SK-N-SH treated with all-trans-retinoic acid at 6 μM for 48 hours (cell line): ENCODE measurements around the gene UBE3C.

ENCODE experiments used
- ATAC-seq: fragments of 200-7000 bp; cut with Tn5 transposase; 3 replicates; pipeline ENCODE4 v1.9.1; 2020; ENCODE audit warnings: mild to moderate bottlenecking, moderate library complexity
- ARNTL ChIP-seq: fragments of 450-650 bp; formaldehyde crosslinking; IDR thresholded peaks from 2 replicates; pipeline ENCODE4 v1.5.0; 2020; ENCODE audit warnings: low read depth, mild to moderate bottlenecking, moderate library complexity, borderline replicate concordance
- BACH2 ChIP-seq: fragments of 250-450 bp; sonication (Bioruptor Pico); IDR thresholded peaks from 2 replicates; pipeline ENCODE4 v1.9.0; 2021; ENCODE audit warnings: mild to moderate bottlenecking, borderline replicate concordance
- CREB5 ChIP-seq: fragments of 250-450 bp; sonication (Bioruptor Pico); IDR thresholded peaks from 2 replicates; pipeline ENCODE4 v1.5.1; 2020; ENCODE audit warnings: low read depth, mild to moderate bottlenecking, moderate library complexity
- ESRRG ChIP-seq: fragments of 250-450 bp; sonication (Bioruptor Pico); IDR thresholded peaks from 2 replicates; pipeline ENCODE4 v1.6.1; 2021; ENCODE audit warnings: mild to moderate bottlenecking
- GLIS3 ChIP-seq: fragments of 250-450 bp; sonication (Bioruptor Pico); IDR thresholded peaks from 2 replicates; pipeline ENCODE4 v1.5.0; 2020; ENCODE audit warnings: mild to moderate bottlenecking, moderate library complexity
- OSR1 ChIP-seq: fragments of 250-450 bp; sonication (Bioruptor Pico); IDR thresholded peaks from 2 replicates; pipeline ENCODE4 v1.8.0; 2022; ENCODE audit warnings: moderate library complexity, mild to moderate bottlenecking, inconsistent platforms
- PATZ1 ChIP-seq: fragments of 250-450 bp; sonication (Bioruptor Pico); IDR thresholded peaks from 2 replicates; pipeline ENCODE4 v1.8.0; 2020; ENCODE audit warnings: mild to moderate bottlenecking, moderate library complexity, borderline replicate concordance
- POU6F1 ChIP-seq: fragments of 250-450 bp; sonication (Bioruptor Pico); IDR thresholded peaks from 2 replicates; pipeline ENCODE4 v1.8.0; 2021; ENCODE audit warnings: low read depth, mild to moderate bottlenecking, moderate library complexity, borderline replicate concordance
- PPARA ChIP-seq: fragments of 250-450 bp; sonication (Bioruptor Pico); IDR thresholded peaks from 2 replicates; pipeline ENCODE4 v1.5.0; 2020; ENCODE audit warnings: mild to moderate bottlenecking, borderline replicate concordance
- RARB ChIP-seq: fragments of 250-450 bp; sonication (Bioruptor Pico); IDR thresholded peaks from 2 replicates; pipeline ENCODE4 v1.8.0; 2021; ENCODE audit warnings: mild to moderate bottlenecking, moderate library complexity
- TCF4 ChIP-seq: fragments of 250-450 bp; sonication (Bioruptor Pico); IDR thresholded peaks from 2 replicates; pipeline ENCODE4 v1.8.0; 2021; ENCODE audit warnings: mild to moderate bottlenecking, moderate library complexity, borderline replicate concordance
- TOX ChIP-seq: fragments of 250-450 bp; sonication (Bioruptor Pico); IDR thresholded peaks from 2 replicates; pipeline ENCODE4 v1.8.0; 2021; ENCODE audit warnings: mild to moderate bottlenecking, moderate library complexity, borderline replicate concordance
- TSHZ2 ChIP-seq: fragments of 250-450 bp; sonication (Bioruptor Pico); IDR thresholded peaks from 2 replicates; pipeline ENCODE4 v1.5.0; 2020; ENCODE audit warnings: mild to moderate bottlenecking, moderate library complexity
- ZC3H10 ChIP-seq: fragments of 250-450 bp; sonication (Bioruptor Pico); IDR thresholded peaks from 2 replicates; pipeline ENCODE4 v1.5.1; 2021; ENCODE audit warnings: mild to moderate bottlenecking, moderate library complexity
- ZFP3 ChIP-seq: fragments of 250-450 bp; sonication (Bioruptor Pico); IDR thresholded peaks from 2 replicates; pipeline ENCODE4 v1.5.0; 2020; ENCODE audit warnings: mild to moderate bottlenecking, moderate library complexity
- ZFP30 ChIP-seq: fragments of 450-650 bp; formaldehyde crosslinking; IDR thresholded peaks from 2 replicates; pipeline ENCODE4 v1.5.0; 2022; ENCODE audit warnings: mild to moderate bottlenecking, moderate library complexity
- ZNF565 ChIP-seq: fragments of 450-650 bp; formaldehyde crosslinking; conservative IDR thresholded peaks from 2 replicates; pipeline ENCODE4 v1.5.0; 2020; ENCODE audit warnings: low read depth, mild to moderate bottlenecking, moderate library complexity
- ZNF70 ChIP-seq: fragments of 450-650 bp; formaldehyde crosslinking; IDR thresholded peaks from 2 replicates; pipeline ENCODE4 v1.5.0; 2020; ENCODE audit warnings: mild to moderate bottlenecking, moderate library complexity
- ZNF8 ChIP-seq: fragments of 450-650 bp; formaldehyde crosslinking; IDR thresholded peaks from 2 replicates; pipeline ENCODE4 v1.5.0; 2020; ENCODE audit warnings: mild to moderate bottlenecking, moderate library complexity
- TF ChIP-seq, protein P1 (sequence below): fragments of 250-450 bp; sonication (Bioruptor Pico); IDR thresholded peaks from 2 replicates; pipeline ENCODE4 v1.5.1; 2021; ENCODE audit warnings: mild to moderate bottlenecking, moderate library complexity

UBE3C gene

GRCh38 chr7:157149317-157149716 lies 10.6 kb downstream of the UBE3C start:
- no peak for TF ChIP-seq GLIS3 (CRISPR knock-in tag)
- TF ChIP-seq BACH2 = no peak
- ATAC-seq = no peak

GRCh38 chr7:157150882-157151281 lies 12.2 kb downstream of the UBE3C start:
- peak; percentile 59 for ATAC-seq
- TF ChIP-seq TSHZ2 (CRISPR knock-in tag) (0 out of 2 replicates have a peak, but pooled peaks have one; percentile 19), OSR1 (CRISPR knock-in tag) (no peak)
- TF ChIP-seq, all 23 proteins: peak for 1

GRCh38 chr7:157151626-157152339 lies 13.1 kb downstream of the UBE3C start:
- no peak for TF ChIP-seq BACH2
- TF ChIP-seq ZFP3 = no peak
- TF ChIP-seq, protein P1, sequence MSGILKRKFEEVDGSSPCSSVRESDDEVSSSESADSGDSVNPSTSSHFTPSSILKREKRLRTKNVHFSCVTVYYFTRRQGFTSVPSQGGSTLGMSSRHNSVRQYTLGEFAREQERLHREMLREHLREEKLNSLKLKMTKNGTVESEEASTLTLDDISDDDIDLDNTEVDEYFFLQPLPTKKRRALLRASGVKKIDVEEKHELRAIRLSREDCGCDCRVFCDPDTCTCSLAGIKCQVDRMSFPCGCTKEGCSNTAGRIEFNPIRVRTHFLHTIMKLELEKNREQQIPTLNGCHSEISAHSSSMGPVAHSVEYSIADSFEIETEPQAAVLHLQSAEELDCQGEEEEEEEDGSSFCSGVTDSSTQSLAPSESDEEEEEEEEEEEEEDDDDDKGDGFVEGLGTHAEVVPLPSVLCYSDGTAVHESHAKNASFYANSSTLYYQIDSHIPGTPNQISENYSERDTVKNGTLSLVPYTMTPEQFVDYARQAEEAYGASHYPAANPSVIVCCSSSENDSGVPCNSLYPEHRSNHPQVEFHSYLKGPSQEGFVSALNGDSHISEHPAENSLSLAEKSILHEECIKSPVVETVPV = no peak
- TF ChIP-seq OSR1 (CRISPR knock-in tag) = no peak
- TF ChIP-seq ZFP30 (CRISPR knock-in tag) = no peak
- TF ChIP-seq ZNF70 = no peak
- no peak for TF ChIP-seq ZNF565 (CRISPR knock-in tag)
- no peak for TF ChIP-seq TOX (CRISPR knock-in tag)
- TF ChIP-seq CREB5 (CRISPR knock-in tag) = no peak
- TF ChIP-seq PATZ1 (CRISPR knock-in tag) = no peak
- TF ChIP-seq TCF4 = no peak
- no peak for TF ChIP-seq ARNTL (CRISPR knock-in tag)
- TF ChIP-seq POU6F1 = no peak
- TF ChIP-seq ZC3H10 (CRISPR knock-in tag) = no peak
- TF ChIP-seq ZNF8 (CRISPR knock-in tag) = no peak
- TF ChIP-seq PPARA (CRISPR knock-in tag) = no peak
- TF ChIP-seq, all 23 proteins: peak for 0
- ATAC-seq = no peak

GRCh38 chr7:157152391-157152937 lies 13.7 kb downstream of the UBE3C start:
- no peak for ATAC-seq
- TF ChIP-seq ZNF565 (CRISPR knock-in tag) (no peak), RARB (CRISPR knock-in tag) (no peak), TSHZ2 (CRISPR knock-in tag) (no peak), ESRRG (CRISPR knock-in tag) (no peak), ZFP30 (CRISPR knock-in tag) (no peak)
